IPS DF 6.9 (cell line): ENCODE measurements around the gene HES6.

ENCODE experiments used
- DNase-seq: peaks from one replicate; pipeline ENCODE4 v3.0.0-alpha.2; 2013; ENCODE audit warnings: low read depth, low spot score
- H3K27ac ChIP-seq: one replicate; pipeline ENCODE4 v1.5.1; 2013; ENCODE audit warnings: low read length, control low read depth
- H3K27me3 ChIP-seq: 2 replicates; pipeline ENCODE4 v1.6.1; 2013; ENCODE audit warnings: mild to moderate bottlenecking, low read length; ENCODE audit not compliant: control insufficient read depth, insufficient read depth
- H3K36me3 ChIP-seq: 2 replicates; pipeline ENCODE4 v1.6.1; 2013; ENCODE audit warnings: low read length; ENCODE audit not compliant: control insufficient read depth, insufficient read depth
- H3K4me1 ChIP-seq: 2 replicates; pipeline ENCODE4 v1.6.1; 2013; ENCODE audit warnings: low read length; ENCODE audit not compliant: control insufficient read depth, insufficient read depth
- H3K4me3 ChIP-seq: 2 replicates; pipeline ENCODE4 v1.5.1; 2013; ENCODE audit warnings: mild to moderate bottlenecking, low read length
- H3K9me3 ChIP-seq: 2 replicates; pipeline ENCODE4 v1.6.1; 2013; ENCODE audit warnings: low read length, inconsistent platforms; ENCODE audit not compliant: control insufficient read depth, insufficient read depth
- WGBS: extraction: QIAGEN DNeasy Blood & Tissue Kit; methylation state at CpG from one replicate; pipeline ENCODE4 v1.1.7; 2013; ENCODE audit warnings: mixed read lengths, missing lambda C conversion rate; ENCODE audit not compliant: insufficient read length, insufficient coverage; 5-methylcytosine and 5-hydroxymethylcytosine counted together

Gene HES6

GRCh38 chr2:238235331-238235732 is 4.5 kb downstream of the HES6 start:
- no peak for DNase-seq
- no peak overlapping the region for H3K4me3 ChIP-seq
- no peaks in the 10 kb centered on the region for H3K9me3 ChIP-seq
- no peak overlapping the region for H3K27ac ChIP-seq
- peaks cover 2% of the 10 kb centered on the region for H3K4me1 ChIP-seq
- H3K36me3 ChIP-seq: no peaks in the 10 kb centered on the region
- WGBS: no CpG with 5 or more reads among the region's 11 CpGs
- H3K27me3 ChIP-seq: peaks cover 17% of the 10 kb centered on the region; the same call in 1 of the 2 replicates

GRCh38 chr2:238233625-238234024 is 6.2 kb downstream of the HES6 start:
- WGBS: no CpG with 5 or more reads among the region's 12 CpGs
- H3K4me1 ChIP-seq: peaks cover 2% of the 10 kb centered on the region; the same call in 1 of the 2 replicates
- H3K27ac ChIP-seq: no peak overlapping the region
- H3K27me3 ChIP-seq: peaks cover 17% of the 10 kb centered on the region; the same call in 1 of the 2 replicates
- no peaks in the 10 kb centered on the region for H3K9me3 ChIP-seq
- H3K4me3 ChIP-seq: no peak overlapping the region
- H3K36me3 ChIP-seq: no peaks in the 10 kb centered on the region
- no peak for DNase-seq

DNA sequence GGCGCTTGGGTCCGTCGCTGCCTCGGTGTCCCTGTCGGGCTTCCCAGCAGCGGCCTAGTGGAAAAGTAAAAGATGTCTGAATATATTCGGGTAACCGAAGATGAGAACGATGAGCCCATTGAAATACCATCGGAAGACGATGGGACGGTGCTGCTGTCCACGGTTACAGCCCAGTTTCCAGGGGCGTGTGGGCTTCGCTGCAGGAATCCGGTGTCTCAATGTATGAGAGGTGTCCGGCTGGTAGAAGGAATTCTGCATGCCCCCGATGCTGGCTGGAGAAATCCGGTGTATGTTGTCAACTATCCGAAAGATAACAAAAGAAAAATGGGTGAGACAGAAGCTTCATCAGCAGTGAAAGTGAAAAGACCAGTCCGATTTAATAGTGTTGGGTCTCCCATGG is 8.0 kb downstream of the HES6 start:
- DNase-seq: no peak
- no peaks in the 10 kb centered on the region for H3K9me3 ChIP-seq
- no peak overlapping the region for H3K4me3 ChIP-seq
- H3K4me1 ChIP-seq: peaks cover 2% of the 10 kb centered on the region; the same call in 1 of the 2 replicates
- H3K36me3 ChIP-seq: no peaks in the 10 kb centered on the region
- no CpG with 5 or more reads among the region's 21 CpGs for WGBS
- H3K27ac ChIP-seq: no peak overlapping the region
- H3K27me3 ChIP-seq: peaks cover 10% of the 10 kb centered on the region; the same call in 1 of the 2 replicates

- DNase-seq: no peak
- H3K4me3 ChIP-seq: peak overlapping the region; percentile 34
- no CpG with 5 or more reads among the region's 46 CpGs for WGBS
Observed at GRCh38 chr2:238231251-238231793, 8.5 kb downstream of the HES6 start.

GRCh38 chr2:238230699-238231098 is 9.1 kb downstream of the HES6 start:
- Histone ChIP-seq H3K27ac (no peak overlapping the region), H3K9me3 (no peaks in the 10 kb centered on the region), H3K36me3 (no peaks in the 10 kb centered on the region), H3K27me3 (peaks cover 10% of the 10 kb centered on the region; the same call in 1 of the 2 replicates), H3K4me1 (peaks cover 2% of the 10 kb centered on the region; the same call in 1 of the 2 replicates), H3K4me3 (peak overlapping the region; percentile 34; the same call in 1 of the 2 replicates)
- DNase-seq: no peak
- no CpG with 5 or more reads among the region's 5 CpGs for WGBS

More at GRCh38 chr2:238231251-238231793, 8.5 kb downstream of the HES6 start:
- H3K27me3 ChIP-seq: peaks cover 10% of the 10 kb centered on the region; the same call in 1 of the 2 replicates
- no peaks in the 10 kb centered on the region for H3K9me3 ChIP-seq
- H3K36me3 ChIP-seq: no peaks in the 10 kb centered on the region
- H3K4me1 ChIP-seq: peaks cover 2% of the 10 kb centered on the region; the same call in 1 of the 2 replicates
- H3K27ac ChIP-seq: no peak overlapping the region

DNA sequence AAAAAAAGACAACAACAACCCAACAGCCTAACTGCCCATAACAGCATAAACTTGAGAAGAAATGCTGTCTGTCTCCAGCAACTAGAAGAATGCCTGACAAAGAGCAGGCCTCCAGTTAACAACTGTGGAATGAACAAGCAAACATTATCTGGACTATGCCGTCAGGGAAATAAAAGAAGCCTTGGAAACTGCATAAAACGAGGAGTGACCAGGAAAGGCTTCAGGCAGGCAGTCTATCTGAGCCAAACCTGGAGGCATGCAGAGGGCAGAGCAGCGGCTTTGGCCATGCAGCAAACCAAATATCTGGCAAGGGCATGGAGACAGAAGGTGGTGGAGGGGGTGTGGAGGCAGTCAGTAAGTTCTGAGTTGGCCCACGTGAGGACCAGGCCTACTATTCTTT is 11.1 kb downstream of the HES6 start:
- peaks cover 2% of the 10 kb centered on the region; the same call in 1 of the 2 replicates for H3K4me1 ChIP-seq
- no peaks in the 10 kb centered on the region for H3K36me3 ChIP-seq
- H3K9me3 ChIP-seq: no peaks in the 10 kb centered on the region
- no peak for DNase-seq
- H3K4me3 ChIP-seq: no peak overlapping the region
- no CpG with 5 or more reads among the region's 4 CpGs for WGBS
- H3K27me3 ChIP-seq: peaks cover 7% of the 10 kb centered on the region; the same call in 1 of the 2 replicates
- H3K27ac ChIP-seq: no peak overlapping the region

- DNase-seq: no peak
- Histone ChIP-seq H3K36me3 (no peaks in the 10 kb centered on the region), H3K27ac (no peak overlapping the region), H3K27me3 (peaks cover 7% of the 10 kb centered on the region; the same call in 1 of the 2 replicates), H3K9me3 (no peaks in the 10 kb centered on the region), H3K4me3 (no peak overlapping the region), H3K4me1 (peaks cover 2% of the 10 kb centered on the region; the same call in 1 of the 2 replicates)
- WGBS: no CpG with 5 or more reads among the region's 11 CpGs
Observed at GRCh38 chr2:238227587-238228032, 12.2 kb downstream of the HES6 start.

DNA sequence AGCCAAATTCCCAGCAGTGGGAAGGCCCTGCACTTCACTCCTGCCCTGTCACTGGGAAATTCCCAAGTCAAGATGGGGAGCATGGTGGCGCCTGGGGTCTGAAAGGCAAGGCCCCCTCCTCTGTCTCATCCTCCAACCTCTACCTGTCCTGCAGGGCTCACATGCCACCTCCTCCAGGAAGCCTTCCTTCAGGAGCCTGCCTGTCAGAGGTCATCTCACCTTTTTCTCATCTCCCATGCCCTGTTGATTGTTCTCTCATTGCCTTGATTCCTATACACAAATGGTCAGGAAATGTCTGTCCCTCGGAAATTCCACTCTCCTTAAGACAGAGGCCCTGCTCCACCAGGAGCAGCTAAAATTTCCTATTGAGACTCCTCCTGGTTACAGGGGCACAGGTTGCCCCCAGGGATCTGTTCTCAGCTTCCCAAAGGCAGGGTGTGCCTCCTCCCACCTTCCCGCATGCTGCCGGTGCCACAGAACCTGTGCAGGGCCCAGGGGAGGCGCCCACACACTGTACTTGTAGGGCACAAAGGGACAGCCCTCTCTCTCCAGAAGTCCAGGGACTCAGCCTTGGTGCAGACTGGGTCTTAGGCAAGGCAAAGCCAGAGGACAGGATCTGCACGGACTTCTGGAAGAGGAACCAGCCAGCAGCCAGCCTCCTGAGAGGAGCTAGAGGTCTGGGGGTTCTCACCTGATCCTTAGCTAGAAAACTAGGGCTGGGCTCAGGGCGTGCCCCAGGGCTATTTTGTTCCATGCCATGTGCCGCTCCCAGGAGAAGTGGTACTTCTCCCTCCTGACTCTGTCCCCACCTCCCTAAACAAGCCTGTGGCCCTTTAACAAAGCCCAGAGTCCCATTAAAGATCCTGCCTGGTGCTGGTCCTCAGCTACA is 12.9 kb downstream of the HES6 start:
- no CpG with 5 or more reads among the region's 8 CpGs for WGBS
- Histone ChIP-seq H3K4me1 (peaks cover 2% of the 10 kb centered on the region; the same call in 1 of the 2 replicates), H3K9me3 (no peaks in the 10 kb centered on the region), H3K36me3 (no peaks in the 10 kb centered on the region), H3K4me3 (no peak overlapping the region), H3K27me3 (peaks cover 7% of the 10 kb centered on the region; the same call in 1 of the 2 replicates), H3K27ac (no peak overlapping the region)
- DNase-seq: no peak

- WGBS: no CpG with 5 or more reads among the region's 38 CpGs
Observed at GRCh38 chr2:238225911-238226697, 13.7 kb downstream of the HES6 start.

DNA sequence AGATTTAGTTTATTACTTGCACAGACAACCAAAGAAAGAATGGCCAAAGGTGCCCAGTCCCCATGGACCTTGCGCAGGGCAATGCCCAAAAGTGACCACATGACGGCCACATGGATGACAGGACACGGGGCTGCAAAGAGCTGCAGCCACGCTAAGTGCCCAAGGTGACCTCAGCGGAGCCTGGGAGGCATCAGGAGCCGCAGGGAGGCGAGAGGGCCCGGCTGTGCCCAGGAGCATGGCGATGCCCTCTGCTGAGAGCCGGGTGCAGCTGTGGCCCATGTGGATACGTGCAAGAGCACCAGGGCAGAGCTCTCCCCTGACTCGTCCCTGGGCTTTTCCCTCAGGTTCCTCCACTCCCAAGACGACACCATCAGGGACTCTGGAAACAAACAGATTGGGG is 14.7 kb downstream of the HES6 start:
- no peaks in the 10 kb centered on the region; the same call in 1 of the 2 replicates for H3K4me1 ChIP-seq
- H3K27ac ChIP-seq: no peak overlapping the region
- no peak for DNase-seq
- no CpG with 5 or more reads among the region's 13 CpGs for WGBS
- H3K4me3 ChIP-seq: no peak overlapping the region
- no peaks in the 10 kb centered on the region for H3K36me3 ChIP-seq
- no peaks in the 10 kb centered on the region for H3K27me3 ChIP-seq
- H3K9me3 ChIP-seq: no peaks in the 10 kb centered on the region

More at GRCh38 chr2:238225911-238226697, 13.7 kb downstream of the HES6 start:
- Histone ChIP-seq H3K36me3 (no peaks in the 10 kb centered on the region), H3K27ac (no peak overlapping the region), H3K27me3 (peaks cover 7% of the 10 kb centered on the region; the same call in 1 of the 2 replicates), H3K9me3 (no peaks in the 10 kb centered on the region), H3K4me1 (peaks cover 2% of the 10 kb centered on the region), H3K4me3 (no peak overlapping the region)
- no peak for DNase-seq
